ENCODE results near the gene INPP5E.

INPP5E gene

GRCh38 chr9:136380381-136380780, 59.3 kb downstream of the INPP5E start:
- H3K27ac ChIP-seq: no peak overlapping the region
- TF ChIP-seq ZFX (IDR thresholded peaks at IDR 0.05; ENCODE audit: borderline replicate concordance): no peak
- no peak for TF ChIP-seq CTCF (IDR thresholded peaks at IDR 0.05)

GRCh38 chr9:136379891-136380290, 59.8 kb downstream of the INPP5E start:
- H3K27ac ChIP-seq: no peak overlapping the region
- TF ChIP-seq ZFX (IDR thresholded peaks at IDR 0.05; ENCODE audit: borderline replicate concordance): no peak

GRCh38 chr9:136379401-136379800, 60.2 kb downstream of the INPP5E start:
- TF ChIP-seq CTCF (IDR thresholded peaks at IDR 0.05) (no peak), ZFX (IDR thresholded peaks at IDR 0.05; ENCODE audit: borderline replicate concordance) (no peak)
- no peak overlapping the region for H3K27ac ChIP-seq

GRCh38 chr9:136379003-136379287, 60.7 kb downstream of the INPP5E start:
- TF ChIP-seq CTCF (IDR thresholded peaks at IDR 0.05) (no peak), ZFX (IDR thresholded peaks at IDR 0.05; ENCODE audit: borderline replicate concordance) (no peak)
- H3K27ac ChIP-seq: no peak overlapping the region
